ENCODE data around the gene DNAH3. TPM values are rescaled to one million over a fixed set of nuclear protein-coding genes. Genes with fewer than 3 reads are reported as not detected.

DNAH3 gene
- total RNA-seq, 1 experiment from 2014 or later: 4.4 TPM

DNA sequence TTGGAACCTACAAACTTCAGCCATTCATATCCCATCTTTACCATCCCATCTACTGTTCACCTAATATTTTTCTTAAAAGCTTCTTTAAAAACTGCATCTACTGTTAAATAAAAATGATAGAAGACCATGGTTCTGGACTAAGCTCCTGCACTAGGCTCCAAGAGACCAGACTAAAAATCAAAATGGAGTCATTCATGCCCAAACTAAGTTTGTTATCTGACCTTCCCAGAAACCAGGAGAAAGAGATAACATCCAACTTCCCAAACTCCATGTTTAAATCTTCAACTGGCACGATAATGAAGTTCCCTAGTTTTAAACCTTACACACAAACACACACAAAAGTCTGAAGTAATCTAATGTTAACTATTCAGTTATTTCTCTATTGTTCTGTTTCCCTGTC lies 264.3 kb downstream of the DNAH3 start:
- H3K36me3 ChIP-seq (ENCODE audit: control insufficient read depth, insufficient read depth, low read length): no peaks in the 10 kb centered on the region
- POLR2A ChIA-PET: no interaction called here
- no TSS peak for BruUV-seq (replicated peaks)

DNA sequence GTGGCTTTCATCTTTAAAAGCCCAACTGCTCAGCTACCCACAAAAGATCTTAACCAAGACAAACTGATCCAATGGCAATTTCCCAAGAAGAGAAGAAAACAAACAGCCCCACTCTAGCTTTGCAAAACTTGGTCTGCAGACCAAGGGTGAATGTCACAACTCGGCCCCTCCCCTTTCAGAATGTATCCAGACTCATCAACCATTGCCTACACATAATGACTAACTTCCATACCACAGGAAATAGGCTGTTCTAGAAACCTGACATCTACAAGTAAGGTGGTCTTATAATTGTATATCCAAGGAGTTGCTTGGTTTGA lies 266.4 kb downstream of the DNAH3 start:
- POLR2A ChIA-PET: no interaction called here
- intact Hi-C loops (cut with micrococcal nuclease; ENCODE audit: unreplicated experiment): no loop called here
- Mint-ChIP-seq H3K4me3 (ENCODE audit: unreplicated experiment) (no peak overlapping the region), H3K27ac (ENCODE audit: unreplicated experiment) (no peak overlapping the region), H3K27me3 (ENCODE audit: insufficient read depth, unreplicated experiment) (no peaks in the 10 kb centered on the region), H3K4me1 (ENCODE audit: low read depth, unreplicated experiment) (peaks cover 13% of the 10 kb centered on the region), H3K36me3 (ENCODE audit: insufficient read depth, unreplicated experiment) (peaks cover 11% of the 10 kb centered on the region), H3K9me3 (ENCODE audit: unreplicated experiment) (no peaks in the 10 kb centered on the region)
- H3K4me3 ChIP-seq (ENCODE audit: low read depth, low read length): no peak overlapping the region
- no peaks in the 10 kb centered on the region for H3K36me3 ChIP-seq (ENCODE audit: control insufficient read depth, insufficient read depth, low read length)
- TF ChIP-seq, protein P1, sequence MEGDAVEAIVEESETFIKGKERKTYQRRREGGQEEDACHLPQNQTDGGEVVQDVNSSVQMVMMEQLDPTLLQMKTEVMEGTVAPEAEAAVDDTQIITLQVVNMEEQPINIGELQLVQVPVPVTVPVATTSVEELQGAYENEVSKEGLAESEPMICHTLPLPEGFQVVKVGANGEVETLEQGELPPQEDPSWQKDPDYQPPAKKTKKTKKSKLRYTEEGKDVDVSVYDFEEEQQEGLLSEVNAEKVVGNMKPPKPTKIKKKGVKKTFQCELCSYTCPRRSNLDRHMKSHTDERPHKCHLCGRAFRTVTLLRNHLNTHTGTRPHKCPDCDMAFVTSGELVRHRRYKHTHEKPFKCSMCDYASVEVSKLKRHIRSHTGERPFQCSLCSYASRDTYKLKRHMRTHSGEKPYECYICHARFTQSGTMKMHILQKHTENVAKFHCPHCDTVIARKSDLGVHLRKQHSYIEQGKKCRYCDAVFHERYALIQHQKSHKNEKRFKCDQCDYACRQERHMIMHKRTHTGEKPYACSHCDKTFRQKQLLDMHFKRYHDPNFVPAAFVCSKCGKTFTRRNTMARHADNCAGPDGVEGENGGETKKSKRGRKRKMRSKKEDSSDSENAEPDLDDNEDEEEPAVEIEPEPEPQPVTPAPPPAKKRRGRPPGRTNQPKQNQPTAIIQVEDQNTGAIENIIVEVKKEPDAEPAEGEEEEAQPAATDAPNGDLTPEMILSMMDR (IDR thresholded peaks at IDR 0.05; ENCODE audit: insufficient read depth in 1 of 2, low read depth in 1 of 2, low read length in 1 of 2, severe bottlenecking in 1 of 2, unreplicated experiment in 1 of 2): no peak
- CTCF ChIA-PET: no interaction called here
- no peak for DNase-seq
- peaks cover 41% of the 10 kb centered on the region for H3K4me1 ChIP-seq
- no TSS peak for BruUV-seq (replicated peaks)
- H3K27me3 ChIP-seq (replicated peaks; ENCODE audit: control insufficient read depth, insufficient read depth, low read length): no peaks in the 10 kb centered on the region
- no peaks in the 10 kb centered on the region for H3K9me3 ChIP-seq

More for the DNA sequence above, 264.3 kb downstream of the DNAH3 start:
- Histone ChIP-seq H3K4me3 (ENCODE audit: low read depth, low read length) (no peak overlapping the region), H3K9me3 (no peaks in the 10 kb centered on the region), H3K4me1 (peaks cover 34% of the 10 kb centered on the region), H3K27me3 (replicated peaks; ENCODE audit: control insufficient read depth, insufficient read depth, low read length) (no peaks in the 10 kb centered on the region)
- CTCF ChIA-PET: no interaction called here
- TF ChIP-seq, protein P1 (IDR thresholded peaks at IDR 0.05; ENCODE audit: insufficient read depth in 1 of 2, low read depth in 1 of 2, low read length in 1 of 2, severe bottlenecking in 1 of 2, unreplicated experiment in 1 of 2): no peak
- Mint-ChIP-seq H3K36me3 (ENCODE audit: insufficient read depth, unreplicated experiment) (peaks cover 18% of the 10 kb centered on the region), H3K27ac (ENCODE audit: unreplicated experiment) (peak overlapping the region; percentile 39), H3K4me1 (ENCODE audit: low read depth, unreplicated experiment) (peaks cover 7% of the 10 kb centered on the region), H3K4me3 (ENCODE audit: unreplicated experiment) (no peak overlapping the region), H3K27me3 (ENCODE audit: insufficient read depth, unreplicated experiment) (no peaks in the 10 kb centered on the region), H3K9me3 (ENCODE audit: unreplicated experiment) (no peaks in the 10 kb centered on the region)
- intact Hi-C loops (cut with micrococcal nuclease; ENCODE audit: unreplicated experiment): no loop called here
- DNase-seq: no peak

DNA sequence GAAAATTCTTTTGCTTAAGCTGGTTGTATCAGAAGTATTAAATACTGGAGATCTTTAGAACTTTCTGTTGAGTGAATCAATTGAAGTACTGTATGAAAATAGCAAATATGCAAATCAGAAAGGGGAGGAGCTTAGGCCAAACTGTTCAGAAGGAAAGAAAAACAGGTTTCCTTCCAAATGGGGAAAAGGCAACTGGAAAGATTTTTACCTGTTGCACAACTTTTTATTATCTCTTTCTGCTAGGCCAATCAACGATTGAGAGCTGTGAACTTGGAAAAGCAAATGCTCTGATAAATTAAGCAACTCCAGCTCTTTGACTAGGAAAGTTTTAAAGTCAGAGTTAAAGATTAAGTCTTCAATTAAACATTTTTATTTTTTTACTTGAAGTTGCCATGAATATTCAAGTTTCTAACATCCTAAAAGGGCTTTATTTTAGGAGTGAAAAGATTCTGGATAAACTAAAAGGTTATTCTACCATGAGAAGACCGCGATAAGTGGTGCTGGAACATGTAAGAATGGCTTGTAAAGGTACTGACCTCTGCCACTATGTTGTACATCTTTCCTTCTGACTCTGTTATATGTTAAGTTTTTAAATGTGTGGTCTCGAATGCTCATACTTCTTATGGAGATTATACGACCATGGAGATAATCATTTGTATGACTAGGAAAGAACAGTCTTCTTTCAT lies 266.9 kb downstream of the DNAH3 start:
- POLR2A ChIA-PET: no interaction called here
- no peaks in the 10 kb centered on the region for H3K27me3 Mint-ChIP-seq (ENCODE audit: insufficient read depth, unreplicated experiment)
- H3K4me1 Mint-ChIP-seq (ENCODE audit: low read depth, unreplicated experiment): peaks cover 14% of the 10 kb centered on the region
- H3K4me3 Mint-ChIP-seq (ENCODE audit: unreplicated experiment): no peak overlapping the region
- Histone ChIP-seq H3K4me1 (peaks cover 46% of the 10 kb centered on the region), H3K36me3 (ENCODE audit: control insufficient read depth, insufficient read depth, low read length) (no peaks in the 10 kb centered on the region), H3K9me3 (no peaks in the 10 kb centered on the region), H3K4me3 (ENCODE audit: low read depth, low read length) (no peak overlapping the region), H3K27me3 (replicated peaks; ENCODE audit: control insufficient read depth, insufficient read depth, low read length) (no peaks in the 10 kb centered on the region)
- intact Hi-C loops (cut with micrococcal nuclease; ENCODE audit: unreplicated experiment): no loop called here
- TF ChIP-seq, protein P1 (IDR thresholded peaks at IDR 0.05; ENCODE audit: insufficient read depth in 1 of 2, low read depth in 1 of 2, low read length in 1 of 2, severe bottlenecking in 1 of 2, unreplicated experiment in 1 of 2): no peak
- H3K27ac Mint-ChIP-seq (ENCODE audit: unreplicated experiment): no peak overlapping the region
- CTCF ChIA-PET: interaction anchor here (0.7 kb wide), 1 partner anchor 9 kb away, joined by 6 read pairs; no protein-coding TSS in a partner anchor
- peaks cover 11% of the 10 kb centered on the region for H3K36me3 Mint-ChIP-seq (ENCODE audit: insufficient read depth, unreplicated experiment)
- no peaks in the 10 kb centered on the region for H3K9me3 Mint-ChIP-seq (ENCODE audit: unreplicated experiment)
- no TSS peak for BruUV-seq (replicated peaks)
- DNase-seq: no peak

Other genes starting within 250 kb of the DNAH3 start
- gene LDAF1, start 7.8 kb upstream of the DNAH3 start, total RNA-seq (2022): 12.9 and 16.7 TPM in 2 replicates
- not detected in 2 replicates for gene ZP2, start 60.7 kb upstream of the DNAH3 start, total RNA-seq (2022)
- 3.5 and 4.8 TPM in 2 replicates for gene ANKS4B, start 82.9 kb upstream of the DNAH3 start, total RNA-seq (2022)
- 0.39 TPM in 1 of 2 replicates, not detected in the other for gene CRYM, start 127.4 kb upstream of the DNAH3 start, total RNA-seq (2022)

Measured in Caco-2 (cell line).